Uterus (tissue), 2 donors: ENCODE data around the gene EML6.

ENCODE experiments used
- CTCF ChIP-seq, 4 experiments: fragments of 200-600 bp in 2 of 4; fragments of 450-650 bp in 2 of 4; sonication (generic) in 2 of 4; IDR thresholded peaks; one replicate each; pipeline ENCODE4 v1.5.1; 2016 to 2019; ENCODE audit warnings: antibody characterized with exemption in 4 of 4, mild to moderate bottlenecking in 2 of 4, moderate library complexity in 1 of 4
- POLR2A ChIP-seq, 2 donors: fragments of 450-650 bp; IDR thresholded peaks; one replicate each; pipeline ENCODE4 v1.6.1; 2016; ENCODE audit warnings: antibody characterized with exemption in 2 of 2, mild to moderate bottlenecking in 1 of 2, moderate library complexity in 1 of 2

GRCh38 chr2:54957321-54957999 lies 234.0 kb downstream of the EML6 start:
- TF ChIP-seq CTCF (IDR thresholded peaks at IDR 0.05): no peak
- TF ChIP-seq POLR2A (IDR thresholded peaks at IDR 0.05): no peak
